ENCODE results near the gene LACTBL1. TPM values are rescaled to one million over a fixed set of nuclear protein-coding genes. Genes with fewer than 3 reads are reported as not detected.
"Not testable (repeated sequence)": the region's sequence is repeated elsewhere in the genome, so short reads cannot be mapped to it uniquely, and the experiment has no call there.

The LACTBL1 gene
- total RNA-seq, 5 donors from 2014 or later (not counting 1 experiment from before 2014, with no cell fraction given) = not detected

GRCh38 chr1:23013657-23014056, 41.0 kb upstream of the LACTBL1 start:
- Mint-ChIP-seq H3K4me3 (no peak overlapping the region), H3K9me3 (no peaks in the 10 kb centered on the region), H3K4me1 (peaks cover 6% of the 10 kb centered on the region in 3 donors), H3K36me3 (no peaks in the 10 kb centered on the region), H3K27me3 (peaks cover 0 to 1% of the 10 kb centered on the region in 2 donors), H3K27ac (no peak overlapping the region)
- CTCF ChIA-PET = no interaction called here
- DNase-seq = no peak
- no peaks in the 10 kb centered on the region for H3K4me1 ChIP-seq (ENCODE audit: control insufficient read depth in 1 of 2, extremely low read depth in 1 of 2, insufficient read depth in 2 of 2, low read length in 2 of 2)
- WGBS (ENCODE audit: insufficient coverage) = 87% methylated on average over 1 of the region's 3 CpGs
- H3K27ac ChIP-seq (ENCODE audit: low read length) = no peak overlapping the region
- no peaks in the 10 kb centered on the region for H3K9me3 ChIP-seq
- no peak for ATAC-seq (replicated peaks in 1 of 4)
- peaks cover 0 to 11% of the 10 kb centered on the region in 2 experiments for H3K27me3 ChIP-seq (replicated peaks in 1 of 2; ENCODE audit: control insufficient read depth in 2 of 2, extremely low read depth in 1 of 2, insufficient read depth in 2 of 2, low read length in 1 of 2)
- POLR2A ChIA-PET = no interaction called here
- no peaks in the 10 kb centered on the region for H3K36me3 ChIP-seq (ENCODE audit: control insufficient read depth in 2 of 2, extremely low read depth in 1 of 2, insufficient read depth in 1 of 2, low read length in 1 of 2)
- H3K4me3 ChIP-seq (ENCODE audit: control insufficient read depth in 1 of 2, extremely low read depth in 1 of 2, low read length in 1 of 2) = no peak overlapping the region

GRCh38 chr1:23010025-23010424, 37.4 kb upstream of the LACTBL1 start:
- 93% methylated on average over 6 of the region's 8 CpGs for WGBS (ENCODE audit: insufficient coverage)
- H3K9me3 ChIP-seq; CTCF ChIA-PET; POLR2A ChIA-PET; H3K9me3 Mint-ChIP-seq; H3K27ac ChIP-seq (ENCODE audit: low read length); DNase-seq; H3K36me3 Mint-ChIP-seq; H3K4me1 ChIP-seq (ENCODE audit: control insufficient read depth in 1 of 2, extremely low read depth in 1 of 2, insufficient read depth in 2 of 2, low read length in 2 of 2); H3K4me3 ChIP-seq (ENCODE audit: control insufficient read depth in 1 of 2, extremely low read depth in 1 of 2, low read length in 1 of 2); H3K4me1 Mint-ChIP-seq; H3K27me3 Mint-ChIP-seq; H3K36me3 ChIP-seq (ENCODE audit: control insufficient read depth in 2 of 2, extremely low read depth in 1 of 2, insufficient read depth in 1 of 2, low read length in 1 of 2); H3K27ac Mint-ChIP-seq; ATAC-seq (replicated peaks in 1 of 4); H3K4me3 Mint-ChIP-seq: not testable (repeated sequence)
- peaks cover 0 to 22% of the 10 kb centered on the region in 2 experiments for H3K27me3 ChIP-seq (replicated peaks in 1 of 2; ENCODE audit: control insufficient read depth in 2 of 2, extremely low read depth in 1 of 2, insufficient read depth in 2 of 2, low read length in 1 of 2)

DNA sequence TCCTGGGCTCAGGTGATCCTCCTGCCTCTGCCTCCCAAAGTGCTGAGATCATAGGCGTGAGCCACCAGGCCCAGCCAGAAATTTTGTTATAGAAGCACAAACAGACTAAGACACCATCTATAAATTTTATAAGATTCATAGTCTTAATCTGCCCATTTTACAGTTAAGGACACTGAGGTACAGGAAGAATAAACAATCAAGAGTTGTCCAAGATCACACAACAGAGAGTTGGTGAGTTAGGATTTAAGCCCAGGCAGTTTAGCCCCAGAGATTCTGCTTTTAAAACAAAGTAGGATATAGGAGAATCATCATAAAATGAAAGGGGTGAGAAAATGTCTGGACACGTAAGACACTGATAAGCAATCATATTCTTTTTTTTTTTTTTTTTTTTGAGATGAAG, 36.2 kb upstream of the LACTBL1 start:
- H3K36me3 ChIP-seq (ENCODE audit: control insufficient read depth in 2 of 2, extremely low read depth in 1 of 2, insufficient read depth in 1 of 2, low read length in 1 of 2) = no peaks in the 10 kb centered on the region
- ATAC-seq (replicated peaks in 1 of 4) (no peak), DNase-seq (no peak)
- ChIA-PET POLR2A (no interaction called here), CTCF (no interaction called here)
- H3K27me3 ChIP-seq (replicated peaks in 1 of 2; ENCODE audit: control insufficient read depth in 2 of 2, extremely low read depth in 1 of 2, insufficient read depth in 2 of 2, low read length in 1 of 2) = peaks cover 0 to 20% of the 10 kb centered on the region in 2 experiments
- H3K9me3 ChIP-seq = no peaks in the 10 kb centered on the region
- Mint-ChIP-seq H3K27ac (no peak overlapping the region), H3K4me1 (no peaks in the 10 kb centered on the region), H3K9me3 (no peaks in the 10 kb centered on the region), H3K36me3 (no peaks in the 10 kb centered on the region), H3K4me3 (no peak overlapping the region), H3K27me3 (peaks cover 0 to 1% of the 10 kb centered on the region in 2 donors)
- no peak overlapping the region for H3K27ac ChIP-seq (ENCODE audit: low read length)
- no peaks in the 10 kb centered on the region for H3K4me1 ChIP-seq (ENCODE audit: control insufficient read depth in 1 of 2, extremely low read depth in 1 of 2, insufficient read depth in 2 of 2, low read length in 2 of 2)
- H3K4me3 ChIP-seq (ENCODE audit: control insufficient read depth in 1 of 2, extremely low read depth in 1 of 2, low read length in 1 of 2) = no peak overlapping the region
- no CpG with 5 or more reads among the region's 2 CpGs for WGBS (ENCODE audit: insufficient coverage)

GRCh38 chr1:23007106-23007505, 34.4 kb upstream of the LACTBL1 start:
- H3K36me3 ChIP-seq (ENCODE audit: control insufficient read depth in 2 of 2, extremely low read depth in 1 of 2, insufficient read depth in 1 of 2, low read length in 1 of 2) = no peaks in the 10 kb centered on the region
- ChIA-PET POLR2A (no interaction called here), CTCF (no interaction called here)
- Mint-ChIP-seq H3K4me1 (no peaks in the 10 kb centered on the region), H3K27ac (no peak overlapping the region), H3K36me3 (no peaks in the 10 kb centered on the region), H3K9me3 (no peaks in the 10 kb centered on the region), H3K27me3 (no peaks in the 10 kb centered on the region), H3K4me3 (no peak overlapping the region)
- no peaks in the 10 kb centered on the region for H3K4me1 ChIP-seq (ENCODE audit: control insufficient read depth in 1 of 2, extremely low read depth in 1 of 2, insufficient read depth in 2 of 2, low read length in 2 of 2)
- ATAC-seq (replicated peaks in 1 of 4) = no peak
- no peak for DNase-seq
- H3K9me3 ChIP-seq = no peaks in the 10 kb centered on the region
- H3K27ac ChIP-seq (ENCODE audit: low read length) = no peak overlapping the region
- no peak overlapping the region for H3K4me3 ChIP-seq (ENCODE audit: control insufficient read depth in 1 of 2, extremely low read depth in 1 of 2, low read length in 1 of 2)
- peaks cover 0 to 14% of the 10 kb centered on the region in 2 experiments for H3K27me3 ChIP-seq (replicated peaks in 1 of 2; ENCODE audit: control insufficient read depth in 2 of 2, extremely low read depth in 1 of 2, insufficient read depth in 2 of 2, low read length in 1 of 2)
- WGBS (ENCODE audit: insufficient coverage) = no CpG with 5 or more reads among the region's 4 CpGs

DNA sequence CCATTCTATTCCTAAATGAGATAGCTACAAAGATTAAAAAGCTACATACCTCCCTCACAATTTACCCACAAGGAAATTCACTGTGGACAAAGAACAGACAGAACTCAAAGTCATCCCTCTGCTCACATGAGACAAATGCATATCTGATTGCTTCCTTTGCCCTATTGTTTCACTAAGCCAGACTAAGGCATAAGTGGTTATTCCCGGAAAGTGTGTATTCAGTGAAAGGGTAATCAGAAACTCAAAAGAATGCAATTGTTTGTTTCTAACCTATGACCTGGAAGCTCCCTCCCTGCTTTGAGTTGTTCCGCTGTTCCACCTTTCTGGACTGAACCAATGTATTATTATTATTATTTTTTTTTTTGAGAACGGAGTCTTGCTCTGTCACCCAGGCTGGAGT, 32.1 kb upstream of the LACTBL1 start:
- DNase-seq; H3K36me3 ChIP-seq (ENCODE audit: control insufficient read depth in 2 of 2, extremely low read depth in 1 of 2, insufficient read depth in 1 of 2, low read length in 1 of 2); CTCF ChIA-PET; POLR2A ChIA-PET; H3K9me3 ChIP-seq; H3K36me3 Mint-ChIP-seq; H3K4me1 ChIP-seq (ENCODE audit: control insufficient read depth in 1 of 2, extremely low read depth in 1 of 2, insufficient read depth in 2 of 2, low read length in 2 of 2); H3K9me3 Mint-ChIP-seq; H3K4me3 ChIP-seq (ENCODE audit: control insufficient read depth in 1 of 2, extremely low read depth in 1 of 2, low read length in 1 of 2); H3K4me1 Mint-ChIP-seq; H3K27ac Mint-ChIP-seq; H3K27me3 Mint-ChIP-seq; ATAC-seq (replicated peaks in 1 of 4); H3K4me3 Mint-ChIP-seq; H3K27ac ChIP-seq (ENCODE audit: low read length): not testable (repeated sequence)
- 100% methylated on average over 1 of the region's 3 CpGs for WGBS (ENCODE audit: insufficient coverage)
- peaks cover 2 to 14% of the 10 kb centered on the region in 2 experiments for H3K27me3 ChIP-seq (replicated peaks in 1 of 2; ENCODE audit: control insufficient read depth in 2 of 2, extremely low read depth in 1 of 2, insufficient read depth in 2 of 2, low read length in 1 of 2)

DNA sequence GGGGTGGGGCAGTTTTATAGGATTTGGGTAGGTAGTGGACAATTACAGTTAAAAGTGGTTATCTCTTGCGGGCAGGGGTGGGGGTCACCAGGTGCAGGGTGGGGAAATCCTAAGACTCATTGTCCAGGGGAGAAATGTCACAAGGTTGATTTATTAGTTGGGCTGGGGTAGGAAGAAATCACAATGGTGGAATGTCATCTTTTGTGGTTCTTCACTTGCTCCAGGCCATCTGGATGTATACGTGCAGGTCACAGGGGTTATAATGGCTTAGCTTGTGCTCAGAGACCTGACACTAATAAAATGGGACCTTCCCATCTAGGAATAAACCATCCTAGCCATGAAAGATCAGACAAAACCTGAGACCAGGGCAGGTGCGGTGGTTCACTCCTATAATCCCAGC, 31.4 kb upstream of the LACTBL1 start:
- Histone ChIP-seq H3K36me3 (ENCODE audit: control insufficient read depth in 2 of 2, extremely low read depth in 1 of 2, insufficient read depth in 1 of 2, low read length in 1 of 2) (no peaks in the 10 kb centered on the region), H3K27me3 (replicated peaks in 1 of 2; ENCODE audit: control insufficient read depth in 2 of 2, extremely low read depth in 1 of 2, insufficient read depth in 2 of 2, low read length in 1 of 2) (peaks cover 2 to 14% of the 10 kb centered on the region in 2 experiments), H3K4me3 (ENCODE audit: control insufficient read depth in 1 of 2, extremely low read depth in 1 of 2, low read length in 1 of 2) (no peak overlapping the region), H3K4me1 (ENCODE audit: control insufficient read depth in 1 of 2, extremely low read depth in 1 of 2, insufficient read depth in 2 of 2, low read length in 2 of 2) (no peaks in the 10 kb centered on the region), H3K9me3 (no peaks in the 10 kb centered on the region), H3K27ac (ENCODE audit: low read length) (no peak overlapping the region)
- Mint-ChIP-seq H3K4me3 (no peak overlapping the region), H3K27ac (no peak overlapping the region), H3K36me3 (no peaks in the 10 kb centered on the region), H3K9me3 (no peaks in the 10 kb centered on the region), H3K4me1 (no peaks in the 10 kb centered on the region), H3K27me3 (no peaks in the 10 kb centered on the region)
- 60% methylated on average over 1 of the region's 3 CpGs for WGBS (ENCODE audit: insufficient coverage)
- no peak for DNase-seq
- POLR2A ChIA-PET = no interaction called here
- CTCF ChIA-PET = no interaction called here
- no peak for ATAC-seq (replicated peaks in 1 of 4)

- peaks cover 2 to 11% of the 10 kb centered on the region in 2 experiments for H3K27me3 ChIP-seq (replicated peaks in 1 of 2; ENCODE audit: control insufficient read depth in 2 of 2, extremely low read depth in 1 of 2, insufficient read depth in 2 of 2, low read length in 1 of 2)
- POLR2A ChIA-PET; H3K9me3 ChIP-seq; H3K4me1 Mint-ChIP-seq; H3K36me3 Mint-ChIP-seq; H3K27ac Mint-ChIP-seq; H3K27ac ChIP-seq (ENCODE audit: low read length); H3K4me3 Mint-ChIP-seq; H3K36me3 ChIP-seq (ENCODE audit: control insufficient read depth in 2 of 2, extremely low read depth in 1 of 2, insufficient read depth in 1 of 2, low read length in 1 of 2); H3K9me3 Mint-ChIP-seq; H3K4me3 ChIP-seq (ENCODE audit: control insufficient read depth in 1 of 2, extremely low read depth in 1 of 2, low read length in 1 of 2); H3K4me1 ChIP-seq (ENCODE audit: control insufficient read depth in 1 of 2, extremely low read depth in 1 of 2, insufficient read depth in 2 of 2, low read length in 2 of 2); ATAC-seq (replicated peaks in 1 of 4); CTCF ChIA-PET; H3K27me3 Mint-ChIP-seq; DNase-seq: not testable (repeated sequence)
- WGBS (ENCODE audit: insufficient coverage) = 89% methylated on average over 4 of the region's 7 CpGs
These were observed 29.6 kb upstream of the LACTBL1 start for GRCh38 chr1:23002218-23002617.

Measured in T-cell (primary cell).